GM12872 (cell line): Measurements from ENCODE around the gene KLC1.

ENCODE experiments used
- TF ChIP-seq, protein P1 (sequence below): IDR thresholded peaks from 3 replicates; pipeline ENCODE4 v1.5.1; 2011; ENCODE audit warnings: low read depth, mild to moderate bottlenecking, low read length, moderate library complexity; ENCODE audit not compliant: insufficient read depth

KLC1 gene

DNA sequence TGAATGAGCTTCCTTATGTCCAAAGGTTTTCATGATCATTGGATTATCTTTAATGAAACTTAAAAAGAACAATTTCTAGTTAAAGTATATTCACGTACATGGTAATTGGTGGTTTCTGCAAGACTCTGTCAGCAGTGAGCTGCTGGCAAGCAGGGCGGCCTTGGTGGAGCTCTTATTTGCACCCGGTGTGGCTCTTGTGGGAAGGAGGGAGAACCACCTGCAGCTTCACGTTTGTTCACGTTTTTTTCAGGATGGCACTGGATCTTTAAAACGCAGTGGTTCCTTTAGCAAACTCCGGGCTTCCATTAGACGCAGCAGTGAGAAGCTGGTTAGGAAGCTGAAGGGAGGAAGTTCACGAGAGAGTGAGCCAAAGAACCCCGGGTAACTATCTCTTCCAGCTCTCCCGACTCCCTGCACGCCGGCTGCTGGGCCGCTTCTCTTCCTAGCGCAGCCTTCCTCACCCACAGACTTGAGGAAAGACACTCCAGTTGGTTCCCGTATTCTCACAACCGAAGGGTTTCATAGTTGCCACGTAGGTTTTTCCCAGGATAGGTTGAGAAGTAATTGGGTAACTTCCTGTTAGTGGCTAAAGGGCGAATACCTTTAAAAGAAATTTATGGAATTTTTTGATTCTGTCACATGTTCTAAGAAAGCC lies 57.9 kb downstream of the KLC1 start:
- TF ChIP-seq, protein P1, sequence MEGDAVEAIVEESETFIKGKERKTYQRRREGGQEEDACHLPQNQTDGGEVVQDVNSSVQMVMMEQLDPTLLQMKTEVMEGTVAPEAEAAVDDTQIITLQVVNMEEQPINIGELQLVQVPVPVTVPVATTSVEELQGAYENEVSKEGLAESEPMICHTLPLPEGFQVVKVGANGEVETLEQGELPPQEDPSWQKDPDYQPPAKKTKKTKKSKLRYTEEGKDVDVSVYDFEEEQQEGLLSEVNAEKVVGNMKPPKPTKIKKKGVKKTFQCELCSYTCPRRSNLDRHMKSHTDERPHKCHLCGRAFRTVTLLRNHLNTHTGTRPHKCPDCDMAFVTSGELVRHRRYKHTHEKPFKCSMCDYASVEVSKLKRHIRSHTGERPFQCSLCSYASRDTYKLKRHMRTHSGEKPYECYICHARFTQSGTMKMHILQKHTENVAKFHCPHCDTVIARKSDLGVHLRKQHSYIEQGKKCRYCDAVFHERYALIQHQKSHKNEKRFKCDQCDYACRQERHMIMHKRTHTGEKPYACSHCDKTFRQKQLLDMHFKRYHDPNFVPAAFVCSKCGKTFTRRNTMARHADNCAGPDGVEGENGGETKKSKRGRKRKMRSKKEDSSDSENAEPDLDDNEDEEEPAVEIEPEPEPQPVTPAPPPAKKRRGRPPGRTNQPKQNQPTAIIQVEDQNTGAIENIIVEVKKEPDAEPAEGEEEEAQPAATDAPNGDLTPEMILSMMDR, result no peak

DNA sequence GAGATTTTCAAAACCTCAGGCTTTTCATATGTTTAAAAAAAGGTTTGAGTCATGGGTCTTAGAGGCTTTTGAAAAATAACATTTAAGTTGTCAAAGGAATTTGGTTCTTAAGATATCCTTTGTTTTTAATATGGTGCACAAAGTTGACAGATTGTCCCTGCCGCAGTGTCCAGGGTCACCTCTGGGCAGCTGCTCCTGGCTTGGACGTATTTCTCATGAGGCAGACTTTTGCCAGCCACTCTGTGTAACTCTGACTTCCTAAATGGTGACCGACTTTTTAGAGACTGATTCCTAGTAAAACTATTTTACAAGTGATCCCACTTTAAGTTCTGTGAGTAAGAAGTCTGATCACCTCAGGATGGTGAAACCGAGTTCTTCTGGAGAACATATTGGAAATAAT lies 58.7 kb downstream of the KLC1 start:
- TF ChIP-seq, protein P1, result no peak

DNA sequence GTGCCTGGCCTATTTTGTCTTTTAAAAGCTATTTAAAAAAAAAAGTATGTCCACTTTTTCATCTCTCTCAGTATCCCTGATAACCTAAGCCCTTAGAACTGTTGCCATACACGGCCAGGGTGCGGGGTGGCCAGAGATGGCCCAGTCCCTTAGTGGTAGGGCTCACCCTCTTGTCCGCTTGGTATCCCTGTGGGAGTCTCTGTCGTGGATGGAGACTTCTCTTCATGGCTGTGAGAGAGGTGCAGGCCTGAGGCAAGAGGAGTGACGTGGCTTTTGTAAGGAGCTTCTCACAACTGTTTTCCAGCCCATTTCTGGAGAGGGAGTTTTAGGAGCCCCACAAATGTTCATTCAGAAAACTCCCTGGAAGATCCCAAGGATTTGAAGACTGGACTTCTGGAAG lies 59.4 kb downstream of the KLC1 start:
- TF ChIP-seq, protein P1, result no peak

DNA sequence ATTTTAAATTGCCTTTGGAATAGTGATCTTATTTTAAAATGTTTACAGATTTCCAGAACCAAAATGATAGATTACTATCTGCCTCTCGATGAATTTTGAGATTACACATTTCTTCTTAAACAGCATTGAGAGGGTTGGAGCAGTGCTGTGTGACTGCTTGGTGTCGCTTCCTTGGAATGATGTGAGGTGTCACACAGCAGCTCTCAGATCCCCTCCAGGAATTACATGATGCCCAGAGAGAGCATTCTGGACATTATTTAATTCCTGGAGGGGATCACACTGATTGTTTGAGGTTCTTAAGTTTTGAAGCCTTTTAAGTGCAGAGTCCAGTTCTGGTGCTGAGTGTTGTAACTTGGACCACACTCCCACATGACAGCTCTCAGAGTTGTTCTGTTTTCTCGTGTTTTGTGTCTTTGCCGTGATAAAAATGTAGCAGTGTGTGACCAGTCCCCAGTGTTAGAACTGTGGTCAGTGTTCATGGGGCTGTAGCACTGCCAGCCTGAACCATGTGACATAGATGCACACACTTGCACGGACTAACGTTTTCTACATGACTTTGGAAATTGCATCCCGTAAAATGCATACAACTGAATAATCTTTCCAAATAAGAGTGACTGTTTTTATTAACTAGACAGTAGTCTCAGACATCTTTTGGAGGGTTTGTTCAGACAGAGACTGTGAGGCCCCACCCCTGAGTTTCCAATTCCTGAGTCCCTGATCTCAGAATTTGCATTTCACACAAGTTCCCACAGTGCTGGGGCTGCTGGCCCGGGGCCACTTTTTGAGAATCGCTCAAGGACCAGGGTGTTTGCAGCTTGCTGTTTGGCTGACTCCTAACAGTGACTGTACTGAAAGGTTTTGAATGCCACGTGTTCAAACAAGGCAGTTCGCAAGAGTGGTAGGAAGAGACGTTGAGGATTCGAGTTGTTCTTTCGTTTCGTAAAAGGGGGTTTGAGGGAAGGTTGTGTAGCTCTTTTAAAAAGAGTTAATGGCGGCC lies 60.2 kb downstream of the KLC1 start:
- TF ChIP-seq, protein P1, result no peak

DNA sequence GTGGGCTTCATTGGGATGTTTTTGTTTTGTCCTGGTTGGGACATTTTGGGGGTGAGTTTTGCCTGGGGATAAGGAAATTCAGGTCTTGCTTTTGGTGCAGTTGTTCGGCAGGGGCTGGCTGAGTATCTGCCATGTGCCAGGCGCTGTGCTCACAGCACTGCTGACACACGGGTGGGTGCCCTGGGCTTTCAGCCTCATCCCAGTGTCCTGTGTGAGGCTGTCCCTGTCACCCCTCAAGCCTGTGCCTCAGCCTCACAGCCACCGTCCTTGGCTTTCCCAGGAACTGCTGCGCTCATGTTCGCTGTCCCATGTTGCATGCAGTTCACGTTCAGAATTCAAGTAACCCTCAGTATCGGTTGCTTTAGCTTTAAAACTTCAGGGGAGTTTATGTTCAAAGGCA lies 61.3 kb downstream of the KLC1 start:
- TF ChIP-seq, protein P1, result no peak

DNA sequence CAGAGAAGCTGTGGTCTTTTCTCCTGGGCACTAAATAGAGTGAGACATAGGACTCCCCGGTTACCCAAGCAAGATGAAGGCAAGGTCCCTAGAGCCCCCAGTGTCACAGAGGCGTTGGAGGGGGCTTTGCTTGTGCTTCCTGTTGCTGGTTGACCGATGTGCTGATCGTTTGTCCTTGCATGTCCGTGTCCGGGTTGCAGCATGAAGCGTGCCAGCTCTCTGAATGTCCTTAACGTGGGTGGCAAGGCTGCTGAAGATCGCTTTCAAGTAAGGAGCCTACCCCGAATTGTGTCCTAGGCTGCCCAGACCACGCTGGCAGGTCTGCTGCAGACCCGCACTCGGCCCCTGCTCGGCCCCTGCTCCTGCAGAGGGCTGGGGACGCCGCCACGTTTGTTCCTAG lies 63.1 kb downstream of the KLC1 start:
- TF ChIP-seq, protein P1, result no peak

DNA sequence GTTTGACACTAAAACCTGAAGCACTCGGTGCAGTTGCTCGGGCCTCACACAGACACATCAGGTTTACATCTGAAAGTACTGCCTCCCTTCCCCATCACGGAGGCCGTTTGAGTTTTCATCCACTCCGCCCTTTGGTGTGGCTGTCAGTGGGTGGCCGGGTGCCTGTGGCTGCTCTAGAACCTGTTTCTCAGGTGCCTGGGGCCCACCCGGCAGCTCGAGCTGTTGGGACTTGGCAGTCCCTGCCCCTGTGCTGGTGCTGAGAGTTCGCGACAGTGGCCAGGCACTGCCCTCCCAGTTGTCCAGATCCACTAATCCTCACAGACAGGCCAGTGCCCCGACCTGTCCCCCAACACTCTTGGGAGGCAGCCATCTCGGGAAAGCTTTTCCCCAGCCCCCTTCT lies 63.9 kb downstream of the KLC1 start:
- TF ChIP-seq, protein P1, result no peak
